CD14-positive monocyte (primary cell): ENCODE results near the gene RAPGEF5. TPM values are rescaled to one million over a fixed set of nuclear protein-coding genes. Genes with fewer than 3 reads are reported as not detected.

Experiments used
- DNase-seq, 3 donors: peaks; one replicate each; pipeline ENCODE4 v3.0.0-alpha.2; 2011 to 2022
- H2AFZ ChIP-seq: 2 replicates; pipeline ENCODE4 v1.6.0; 2012; ENCODE audit warnings: mild to moderate bottlenecking, low read depth, low read length, inconsistent platforms; ENCODE audit not compliant: insufficient read depth, poor library complexity, severe bottlenecking
- H3K27ac ChIP-seq, 2 donors: 1 replicate in 1 of 2; 2 replicates in 1 of 2; pipeline ENCODE4 v1.5.1; 2012 to 2013; ENCODE audit warnings: low read length in 2 of 2, control low read depth in 1 of 2, inconsistent platforms in 1 of 2, low read depth in 1 of 2, mild to moderate bottlenecking in 1 of 2
- H3K27me3 ChIP-seq, 2 donors: one replicate each; pipeline versions ENCODE4 v1.6.0 to v1.6.1; 2011 to 2013; ENCODE audit warnings: low read length in 2 of 2; ENCODE audit not compliant: control insufficient read depth in 2 of 2, insufficient read depth in 2 of 2
- H3K36me3 ChIP-seq, 2 donors: replicated peaks in 1 of 2; 1 replicate in 1 of 2; 2 replicates in 1 of 2; pipeline versions ENCODE4 v1.5.1 to v1.6.1; 2012 to 2013; ENCODE audit warnings: low read length in 2 of 2, control low read depth in 1 of 2, inconsistent platforms in 1 of 2, mild to moderate bottlenecking in 1 of 2; ENCODE audit not compliant: insufficient read depth in 2 of 2, control insufficient read depth in 1 of 2
- H3K4me1 ChIP-seq, 2 donors: 1 replicate in 1 of 2; 2 replicates in 1 of 2; pipeline versions ENCODE4 v1.5.1 to v1.6.1; 2012 to 2013; ENCODE audit warnings: low read length in 2 of 2, control low read depth in 1 of 2, inconsistent platforms in 1 of 2, mild to moderate bottlenecking in 1 of 2, moderate library complexity in 1 of 2; ENCODE audit not compliant: insufficient read depth in 2 of 2, control insufficient read depth in 1 of 2
- H3K4me2 ChIP-seq: replicated peaks from 2 replicates; pipeline ENCODE3; 2012; ENCODE audit warnings: low read length, moderate library complexity, mild to moderate bottlenecking; ENCODE audit not compliant: poor library complexity, severe bottlenecking; ENCODE audit errors: extremely low read depth
- H3K4me3 ChIP-seq, 3 experiments: fragments of 200-600 bp in 1 of 3; sonication (generic) in 1 of 3; replicated peaks in 1 of 3; 1 replicate in 2 of 3; 2 replicates in 1 of 3; pipeline ENCODE4 v1.5.1; 2011 to 2013; ENCODE audit warnings: low read length in 3 of 3, mild to moderate bottlenecking in 3 of 3, control low read depth in 2 of 3, low read depth in 2 of 3, inconsistent platforms in 1 of 3, moderate library complexity in 1 of 3
- H3K79me2 ChIP-seq: 2 replicates; pipeline ENCODE4 v1.6.0; 2012; ENCODE audit warnings: mild to moderate bottlenecking, control low read depth, inconsistent platforms, low read length, moderate library complexity; ENCODE audit not compliant: insufficient read depth
- H3K9ac ChIP-seq: 2 replicates; pipeline ENCODE4 v1.6.0; 2017; ENCODE audit warnings: low read length, mild to moderate bottlenecking; ENCODE audit not compliant: insufficient read depth, poor library complexity, severe bottlenecking
- H3K9me3 ChIP-seq, 2 donors: replicated peaks in 1 of 2; 1 replicate in 1 of 2; 2 replicates in 1 of 2; pipeline versions ENCODE4 v1.5.1 to v1.6.1; 2012 to 2013; ENCODE audit warnings: low read length in 2 of 2, control low read depth in 1 of 2; ENCODE audit not compliant: control insufficient read depth in 1 of 2, insufficient read depth in 1 of 2
- H4K20me1 ChIP-seq: 2 replicates; pipeline ENCODE4 v1.6.0; 2012; ENCODE audit warnings: mild to moderate bottlenecking, low read length, control low read depth, moderate library complexity; ENCODE audit not compliant: insufficient read depth
- H3K27ac Mint-ChIP-seq, 7 donors: one replicate each; pipeline ENCODE4 v1.8.0; 2020; ENCODE audit warnings: mild to moderate bottlenecking in 7 of 7, mixed read lengths in 7 of 7, moderate library complexity in 6 of 7, inconsistent platforms in 2 of 7
- H3K27me3 Mint-ChIP-seq, 3 donors: one replicate each; pipeline ENCODE4 v1.8.0; 2021 to 2022; ENCODE audit warnings: low read depth in 3 of 3, mild to moderate bottlenecking in 3 of 3, mixed read lengths in 3 of 3, moderate library complexity in 3 of 3, inconsistent platforms in 1 of 3
- H3K36me3 Mint-ChIP-seq, 2 donors: one replicate each; pipeline ENCODE4 v1.8.0; 2020; ENCODE audit warnings: mixed read lengths in 2 of 2, inconsistent platforms in 1 of 2, mild to moderate bottlenecking in 1 of 2
- H3K4me1 Mint-ChIP-seq: one replicate; pipeline ENCODE4 v1.8.0; 2020; ENCODE audit warnings: mild to moderate bottlenecking, mixed read lengths
- H3K4me3 Mint-ChIP-seq, 2 donors: one replicate each; pipeline ENCODE4 v1.8.0; 2020; ENCODE audit warnings: mild to moderate bottlenecking in 2 of 2, mixed read lengths in 2 of 2, moderate library complexity in 1 of 2
- H3K9me3 Mint-ChIP-seq, 7 donors: one replicate each; pipeline ENCODE4 v1.8.0; 2020 to 2022; ENCODE audit warnings: mixed read lengths in 7 of 7, mild to moderate bottlenecking in 6 of 7, moderate library complexity in 6 of 7, inconsistent platforms in 2 of 7
- WGBS: methylation state at CpG from one replicate; pipeline ENCODE4 v1.1.5; 2013; ENCODE audit warnings: missing lambda C conversion rate; ENCODE audit not compliant: insufficient coverage; 5-methylcytosine and 5-hydroxymethylcytosine counted together
- intact Hi-C, 2 donors: fragments of 100-400 bp; cut with micrococcal nuclease; formaldehyde crosslinking; loops; one replicate each; pipeline versions ENCODE4 v1.15.0 to v1.15.1; 2023
- polyA plus RNA-seq, 3 donors: library from polyadenylated mRNA; depleted of rRNA in 1 of 3; unstranded in 2 of 3; stranded (reverse) in 1 of 3; fragments of 300-500 nt in 2 of 3; fragments of >200 nt in 1 of 3; fragmentation: Illumina TruSeq in 2 of 3; gene quantifications; 1 replicate in 2 of 3; 2 replicates in 1 of 3; pipeline ENCODE4 v1.2.3, GENCODE V29; 2012 to 2021
- TF ChIP-seq, protein P1 (sequence below): fragments of 200-600 bp; IDR thresholded peaks from one replicate; pipeline ENCODE4 v1.8.0; 2022; ENCODE audit warnings: antibody characterized with exemption, mild to moderate bottlenecking

Gene RAPGEF5
- polyA plus RNA-seq, 3 donors = not detected

DNA sequence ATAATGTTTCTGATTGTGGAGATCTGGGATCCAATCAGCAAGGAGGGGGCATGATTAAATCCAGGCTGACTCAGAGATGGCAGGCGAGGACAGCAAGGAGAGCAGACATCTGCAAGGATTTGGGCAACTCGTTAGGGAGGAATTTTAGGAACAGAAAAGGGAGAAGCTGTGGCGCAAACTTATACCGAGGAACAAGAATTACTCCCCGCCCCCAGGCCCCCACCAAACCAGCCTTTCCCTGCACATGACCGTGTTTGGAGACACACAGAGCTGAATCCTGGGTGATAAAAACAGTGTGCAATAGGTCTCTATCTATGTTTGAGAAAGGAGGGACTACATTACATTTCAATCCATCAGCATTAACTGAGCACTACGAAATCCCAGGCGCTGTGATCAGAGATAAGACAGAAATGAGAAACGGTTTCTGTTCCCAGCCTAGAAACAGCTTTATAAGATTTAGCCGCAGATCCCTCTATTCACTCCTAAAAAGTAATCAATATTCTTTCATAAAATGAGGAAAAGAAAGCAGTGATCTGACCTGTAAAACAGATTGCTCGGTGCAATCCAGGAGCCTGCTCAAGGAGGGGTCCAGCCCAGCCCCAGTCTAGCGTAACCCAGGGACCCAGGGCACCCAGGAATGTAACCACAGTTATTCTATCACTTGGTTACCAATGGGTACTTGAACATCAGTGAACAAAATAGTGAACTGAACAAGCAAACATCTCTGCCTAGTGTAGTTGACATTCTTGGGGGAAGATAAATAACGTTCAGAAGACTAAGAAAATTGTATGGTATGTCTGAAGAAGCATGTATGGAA is 37.2 kb upstream of the RAPGEF5 start:
- Histone ChIP-seq H3K36me3 (no peaks in the 10 kb centered on the region), H3K79me2 (no peaks in the 10 kb centered on the region), H3K9me3 (no peaks in the 10 kb centered on the region), H3K27ac (no peak overlapping the region), H3K4me1 (no peaks in the 10 kb centered on the region), H3K9ac (no peak overlapping the region), H2AFZ (no peak overlapping the region), H3K4me3 (no peak overlapping the region), H3K4me2 (no peak overlapping the region), H3K27me3 (no peaks in the 10 kb centered on the region), H4K20me1 (no peaks in the 10 kb centered on the region)
- DNase-seq = no peak
- Mint-ChIP-seq H3K27ac (no peak overlapping the region), H3K36me3 (no peaks in the 10 kb centered on the region), H3K9me3 (peaks cover 0 to 3% (median 0%) of the 10 kb centered on the region in 7 donors), H3K4me3 (no peak overlapping the region), H3K4me1 (no peaks in the 10 kb centered on the region), H3K27me3 (peaks cover 0 to 2% (median 0%) of the 10 kb centered on the region in 3 donors)
- intact Hi-C loops = no loop called here
- WGBS = 90% methylated on average over 2 of the region's 13 CpGs
- TF ChIP-seq, protein P1, sequence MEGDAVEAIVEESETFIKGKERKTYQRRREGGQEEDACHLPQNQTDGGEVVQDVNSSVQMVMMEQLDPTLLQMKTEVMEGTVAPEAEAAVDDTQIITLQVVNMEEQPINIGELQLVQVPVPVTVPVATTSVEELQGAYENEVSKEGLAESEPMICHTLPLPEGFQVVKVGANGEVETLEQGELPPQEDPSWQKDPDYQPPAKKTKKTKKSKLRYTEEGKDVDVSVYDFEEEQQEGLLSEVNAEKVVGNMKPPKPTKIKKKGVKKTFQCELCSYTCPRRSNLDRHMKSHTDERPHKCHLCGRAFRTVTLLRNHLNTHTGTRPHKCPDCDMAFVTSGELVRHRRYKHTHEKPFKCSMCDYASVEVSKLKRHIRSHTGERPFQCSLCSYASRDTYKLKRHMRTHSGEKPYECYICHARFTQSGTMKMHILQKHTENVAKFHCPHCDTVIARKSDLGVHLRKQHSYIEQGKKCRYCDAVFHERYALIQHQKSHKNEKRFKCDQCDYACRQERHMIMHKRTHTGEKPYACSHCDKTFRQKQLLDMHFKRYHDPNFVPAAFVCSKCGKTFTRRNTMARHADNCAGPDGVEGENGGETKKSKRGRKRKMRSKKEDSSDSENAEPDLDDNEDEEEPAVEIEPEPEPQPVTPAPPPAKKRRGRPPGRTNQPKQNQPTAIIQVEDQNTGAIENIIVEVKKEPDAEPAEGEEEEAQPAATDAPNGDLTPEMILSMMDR = no peak

DNA sequence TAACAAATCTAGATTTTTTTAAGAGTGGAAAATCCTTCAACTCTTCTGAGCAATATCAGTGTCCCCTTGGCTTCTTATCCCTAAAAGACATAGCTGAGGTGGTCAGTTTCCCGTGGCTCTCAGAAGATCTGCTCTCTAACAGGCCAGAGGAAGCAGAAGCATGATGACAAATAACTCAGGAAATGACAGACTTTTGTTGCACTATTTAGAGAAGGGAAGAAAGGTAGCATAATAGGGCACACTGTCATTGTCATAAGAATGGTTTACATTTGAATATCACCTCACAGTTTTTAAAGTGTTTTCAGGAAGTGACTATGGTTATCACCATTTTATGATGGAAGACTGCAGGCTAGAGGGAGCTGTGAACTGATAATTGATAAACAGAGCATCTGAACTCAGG is 33.6 kb upstream of the RAPGEF5 start:
- no peak overlapping the region for H3K4me3 Mint-ChIP-seq
- H3K36me3 Mint-ChIP-seq = no peaks in the 10 kb centered on the region
- Histone ChIP-seq H3K36me3 (no peaks in the 10 kb centered on the region), H3K9me3 (no peaks in the 10 kb centered on the region), H2AFZ (no peak overlapping the region), H3K4me1 (no peaks in the 10 kb centered on the region), H3K9ac (no peak overlapping the region), H3K4me3 (no peak overlapping the region), H3K4me2 (no peak overlapping the region), H4K20me1 (no peaks in the 10 kb centered on the region), H3K27ac (no peak overlapping the region), H3K79me2 (no peaks in the 10 kb centered on the region), H3K27me3 (no peaks in the 10 kb centered on the region)
- no peak for DNase-seq
- no peaks in the 10 kb centered on the region for H3K4me1 Mint-ChIP-seq
- no CpG with 5 or more reads among the region's 1 CpG for WGBS
- intact Hi-C loops = no loop called here
- no peak overlapping the region for H3K27ac Mint-ChIP-seq
- TF ChIP-seq, protein P1 = no peak
- H3K27me3 Mint-ChIP-seq = peaks cover 0 to 3% (median 2%) of the 10 kb centered on the region in 3 donors
- H3K9me3 Mint-ChIP-seq = peaks cover 0 to 2% (median 0%) of the 10 kb centered on the region in 7 donors
